Retina (tissue), 1 donor: Measurements from ENCODE around the gene ULK3.

ENCODE experiments used
- DNase-seq: peaks from one replicate; pipeline ENCODE4 v3.0.0-alpha.2; 2016

ULK3 gene

GRCh38 chr15:74839526-74840395, 3.2 kb downstream of the ULK3 start:
- DNase-seq = no peak

GRCh38 chr15:74838746-74839525, 4.0 kb downstream of the ULK3 start:
- DNase-seq = no peak

DNA sequence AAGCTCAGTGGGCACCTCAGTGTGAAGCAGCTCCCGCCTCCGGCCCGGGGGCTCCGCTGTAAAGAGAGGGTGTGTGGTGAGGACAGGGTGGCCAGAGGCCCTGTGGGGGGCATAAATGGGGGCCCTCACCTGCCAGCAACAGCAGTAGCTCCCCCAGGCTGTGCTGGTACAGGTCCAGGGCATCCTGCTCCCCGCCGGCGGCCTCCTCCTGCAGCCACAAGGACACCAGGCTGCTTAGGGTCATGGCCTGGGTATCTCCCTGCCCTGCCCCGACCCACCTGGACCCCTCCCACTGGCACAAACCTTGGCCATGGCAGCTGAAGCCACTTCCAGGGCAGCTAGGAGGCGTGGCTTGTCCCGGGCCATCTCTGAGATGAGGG, 4.8 kb downstream of the ULK3 start:
- no peak for DNase-seq

DNA sequence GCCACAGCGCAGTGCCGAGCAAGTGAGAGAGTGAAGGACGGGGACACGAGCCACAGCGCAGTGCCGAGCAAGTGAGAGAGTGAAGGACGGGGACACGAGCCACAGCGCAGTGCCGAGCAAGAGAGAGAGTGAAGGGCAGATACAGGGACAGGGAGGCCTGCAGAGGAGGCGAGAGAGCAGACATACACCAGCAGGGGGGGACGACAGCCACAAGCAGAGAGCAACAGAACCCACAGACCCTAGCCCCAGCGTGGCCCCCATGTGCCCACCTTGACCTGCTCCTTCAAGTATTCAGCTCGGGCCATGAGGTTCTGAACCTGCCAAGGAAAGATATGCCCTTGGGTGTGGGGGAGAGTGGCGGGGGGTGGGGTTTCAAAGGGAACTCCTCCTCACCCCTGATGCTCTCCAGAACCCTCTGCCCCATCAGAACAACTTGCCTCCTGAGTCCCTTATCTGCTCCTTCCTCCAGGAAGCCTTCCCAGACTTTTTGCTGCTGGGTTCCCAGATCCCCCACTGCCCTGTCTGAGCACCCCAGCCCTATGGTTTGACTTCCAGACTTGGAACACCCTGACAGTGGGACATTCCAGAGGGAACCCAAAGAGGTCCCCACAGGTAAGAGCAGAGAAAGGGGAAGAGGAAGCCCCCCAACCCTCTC, 5.3 kb downstream of the ULK3 start:
- DNase-seq = no peak

GRCh38 chr15:74836846-74837245, 6.1 kb downstream of the ULK3 start:
- no peak for DNase-seq

GRCh38 chr15:74835312-74835823, 7.6 kb downstream of the ULK3 start:
- DNase-seq = no peak

GRCh38 chr15:74833376-74834107, 9.4 kb downstream of the ULK3 start:
- DNase-seq = peak; percentile 60

GRCh38 chr15:74832826-74833225, 10.1 kb downstream of the ULK3 start:
- no peak for DNase-seq

DNA sequence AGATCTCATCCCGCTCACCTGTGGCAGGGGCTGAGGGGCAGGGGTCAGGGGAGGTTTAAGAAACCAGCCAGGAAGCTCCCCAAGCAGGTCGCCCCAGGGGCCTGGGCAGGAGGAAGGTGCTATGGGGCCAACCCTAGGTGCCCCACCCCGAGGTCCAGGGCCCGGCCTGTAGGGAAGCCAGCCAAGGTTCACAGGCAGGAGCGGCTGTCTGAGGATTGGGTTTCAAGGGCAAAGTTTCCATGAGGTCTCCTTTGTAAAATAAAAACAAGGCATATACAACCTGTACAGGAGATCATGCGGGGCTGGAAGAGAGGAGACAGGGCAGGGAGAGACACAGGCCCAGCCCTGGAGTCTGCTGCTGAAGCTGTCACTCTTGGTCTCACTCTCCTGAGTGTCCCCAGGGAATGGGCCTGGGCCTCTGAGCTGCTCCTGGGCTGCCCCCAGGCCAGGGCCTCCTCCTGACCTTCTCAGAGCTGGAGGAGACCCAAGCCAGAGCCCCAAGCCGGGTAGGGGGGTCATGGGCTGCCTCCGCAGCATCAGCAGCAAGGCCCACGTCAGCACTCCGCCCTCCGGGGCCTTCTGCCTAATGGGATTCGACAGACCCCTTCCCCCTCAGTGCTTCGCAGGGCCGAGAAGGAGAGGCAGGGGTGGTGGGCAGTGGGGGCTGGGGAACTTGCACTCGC, 11.0 kb downstream of the ULK3 start:
- peak; percentile 88 for DNase-seq

DNA sequence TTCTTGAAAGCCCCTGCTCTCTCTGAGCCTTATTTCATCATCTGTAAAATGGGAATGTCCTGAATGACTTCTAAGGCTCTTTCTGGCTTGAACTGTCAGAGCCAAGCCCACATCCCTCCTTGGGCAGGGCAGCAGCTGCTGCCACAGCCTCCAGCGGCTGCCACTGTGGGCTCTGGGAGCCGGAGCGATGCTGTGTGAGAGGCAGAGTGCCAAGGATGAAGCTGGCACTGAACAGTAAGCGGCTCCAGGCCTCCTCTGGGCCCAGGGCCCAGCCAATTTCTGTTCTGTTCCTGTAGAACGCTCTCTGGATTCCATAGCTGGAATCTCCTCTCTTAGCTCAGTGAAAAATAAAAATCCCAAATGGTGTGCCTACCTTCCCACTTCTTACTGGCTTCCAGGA, 12.1 kb downstream of the ULK3 start:
- DNase-seq = no peak

DNA sequence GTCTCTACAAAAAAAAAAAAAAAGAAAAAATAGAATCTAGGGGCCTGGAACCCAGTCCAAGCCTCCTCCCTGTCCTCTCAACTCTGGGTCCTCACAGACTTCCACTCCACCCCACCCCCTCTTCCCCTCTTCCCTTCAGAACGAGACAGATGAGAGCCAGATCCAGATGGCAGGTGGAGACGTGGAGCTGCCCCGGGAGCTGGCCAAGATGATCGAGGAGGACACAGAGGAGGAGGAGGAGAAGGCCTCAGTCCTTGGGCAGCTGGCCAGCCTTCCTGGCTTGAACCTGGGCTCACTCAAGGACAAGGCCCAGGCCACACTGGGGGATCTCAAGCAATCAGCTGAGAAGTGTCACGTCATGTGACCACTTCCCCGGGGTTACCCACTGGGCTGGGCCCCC, 13.0 kb downstream of the ULK3 start:
- no peak for DNase-seq

DNA sequence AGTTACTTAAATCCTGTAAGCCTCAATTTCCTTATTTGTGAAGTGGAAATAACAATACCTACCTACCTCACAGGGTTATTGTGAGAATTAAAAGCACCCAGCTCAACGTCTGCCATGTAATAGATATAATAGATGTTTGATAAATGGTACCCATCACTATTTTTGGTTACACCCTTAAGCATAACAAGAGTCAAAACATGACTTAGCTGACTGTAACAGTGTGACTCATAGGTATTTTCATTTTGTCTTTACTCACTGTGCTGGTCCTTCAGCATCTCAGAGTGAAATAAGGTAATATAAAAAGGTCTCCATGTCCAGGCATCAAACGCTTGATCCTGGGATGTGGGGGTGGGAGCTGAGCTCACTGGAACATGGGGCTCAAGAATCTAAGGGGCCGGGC, 13.5 kb downstream of the ULK3 start:
- DNase-seq = no peak

DNA sequence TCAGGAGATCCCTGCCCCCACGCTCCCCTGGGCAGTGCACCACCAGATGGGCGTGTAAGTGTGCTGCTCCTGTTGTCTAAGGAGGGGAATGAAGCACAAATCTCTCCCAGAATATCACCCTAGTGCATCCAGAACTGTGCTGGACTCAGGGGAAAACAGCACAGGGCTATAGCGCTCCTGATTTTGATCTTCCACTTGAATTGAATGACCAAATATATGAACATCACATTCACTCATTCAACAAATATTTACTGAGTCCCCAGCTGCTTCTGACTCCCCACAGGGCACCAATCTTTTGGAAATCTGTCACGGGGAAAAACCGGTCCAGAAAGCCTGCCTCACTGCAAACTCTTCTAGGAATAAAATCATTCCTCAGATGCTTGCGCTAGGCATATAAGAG, 14.1 kb downstream of the ULK3 start:
- DNase-seq = no peak

DNA sequence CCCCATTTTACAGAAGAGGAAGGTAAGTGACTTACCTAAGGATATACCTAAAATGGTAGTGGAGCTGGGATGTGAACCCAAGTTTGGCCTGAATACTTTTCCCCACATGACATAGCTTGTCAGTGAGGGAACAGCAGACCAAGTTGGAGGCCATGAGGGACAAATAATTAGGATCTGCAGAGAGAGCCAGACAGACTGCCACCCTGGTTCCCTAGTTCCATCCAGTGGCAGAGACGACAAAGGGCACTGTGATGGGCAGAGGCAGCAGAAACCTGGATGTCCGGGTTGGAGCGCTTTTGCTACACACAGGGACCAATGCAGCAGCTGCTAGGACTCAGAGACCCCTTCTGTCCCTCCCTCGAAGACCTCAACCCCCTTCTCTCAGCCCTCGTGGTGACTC, 15.3 kb downstream of the ULK3 start:
- peak; percentile 12 for DNase-seq

DNA sequence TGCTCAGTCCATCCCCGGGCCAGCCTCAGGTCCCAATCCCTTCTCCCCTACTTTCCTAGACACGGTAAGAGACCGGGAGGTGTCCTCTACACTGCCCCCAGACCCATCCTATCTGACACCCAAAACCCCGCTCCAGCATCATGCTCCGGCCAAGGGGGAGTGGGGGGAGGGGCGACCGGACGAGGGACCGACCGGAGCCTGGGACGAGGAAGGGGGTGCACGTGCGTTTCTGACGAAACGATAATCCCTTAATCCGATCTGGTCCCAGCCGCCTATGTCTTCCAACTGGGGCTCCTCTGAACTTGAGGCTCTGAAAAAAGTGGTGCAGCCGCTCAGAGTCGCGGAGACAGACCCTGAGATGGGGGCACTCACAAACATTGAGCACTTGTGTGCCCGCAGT, 16.0 kb downstream of the ULK3 start:
- peak; percentile 33 for DNase-seq

- peak; percentile 63 for DNase-seq
Observed at GRCh38 chr15:74826364-74826819, 16.6 kb downstream of the ULK3 start, which contains the start of gene CPLX3. Gene CPLX3, plus strand, starts transcription at chr15:74826627. Its CDS starts 77 bp downstream, at chr15:74826704.

- DNase-seq = peak; percentile 32
Observed at GRCh38 chr15:74825866-74826265, 17.1 kb downstream of the ULK3 start.

- DNase-seq = no peak
Observed at GRCh38 chr15:74824976-74825375, 18.0 kb downstream of the ULK3 start.

- no peak for DNase-seq
Observed at GRCh38 chr15:74823324-74823723, 19.6 kb downstream of the ULK3 start.

- DNase-seq = no peak
Observed at GRCh38 chr15:74822233-74822632, 20.7 kb downstream of the ULK3 start.

DNA sequence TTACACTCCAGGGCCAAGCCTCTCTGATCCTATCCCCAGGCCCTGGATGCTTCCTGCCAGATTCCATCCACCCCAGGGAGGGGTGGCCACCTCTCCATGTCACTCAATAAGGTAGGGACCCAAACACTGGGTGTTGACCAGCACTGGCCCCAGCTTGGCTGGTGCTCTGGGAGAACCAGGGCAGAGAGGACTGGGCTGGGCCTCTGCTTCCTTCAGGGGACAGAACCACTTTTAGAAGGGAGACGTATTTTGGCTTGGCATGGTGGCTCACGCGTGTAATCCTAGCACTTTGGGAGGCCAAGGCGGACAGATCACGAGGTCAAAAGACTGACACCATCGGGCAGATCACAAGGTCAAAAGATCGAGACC, 21.2 kb downstream of the ULK3 start:
- peak; percentile 43 for DNase-seq
